DMS79 (cell line): ENCODE measurements around the gene ACSM6.
"Not testable (repeated sequence)": the region's sequence is repeated elsewhere in the genome, so short reads cannot be mapped to it uniquely, and the experiment has no call there.

Experiments used
- DNase-seq: peaks from one replicate; lab custom pipeline; 2025; lab: John Stamatoyannopoulos, UW

The ACSM6 gene, protein sequence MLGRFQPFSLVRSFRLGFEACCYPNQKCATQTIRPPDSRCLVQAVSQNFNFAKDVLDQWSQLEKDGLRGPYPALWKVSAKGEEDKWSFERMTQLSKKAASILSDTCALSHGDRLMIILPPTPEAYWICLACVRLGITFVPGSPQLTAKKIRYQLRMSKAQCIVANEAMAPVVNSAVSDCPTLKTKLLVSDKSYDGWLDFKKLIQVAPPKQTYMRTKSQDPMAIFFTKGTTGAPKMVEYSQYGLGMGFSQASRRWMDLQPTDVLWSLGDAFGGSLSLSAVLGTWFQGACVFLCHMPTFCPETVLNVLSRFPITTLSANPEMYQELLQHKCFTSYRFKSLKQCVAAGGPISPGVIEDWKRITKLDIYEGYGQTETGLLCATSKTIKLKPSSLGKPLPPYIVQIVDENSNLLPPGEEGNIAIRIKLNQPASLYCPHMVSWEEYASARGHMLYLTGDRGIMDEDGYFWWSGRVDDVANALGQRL

DNA sequence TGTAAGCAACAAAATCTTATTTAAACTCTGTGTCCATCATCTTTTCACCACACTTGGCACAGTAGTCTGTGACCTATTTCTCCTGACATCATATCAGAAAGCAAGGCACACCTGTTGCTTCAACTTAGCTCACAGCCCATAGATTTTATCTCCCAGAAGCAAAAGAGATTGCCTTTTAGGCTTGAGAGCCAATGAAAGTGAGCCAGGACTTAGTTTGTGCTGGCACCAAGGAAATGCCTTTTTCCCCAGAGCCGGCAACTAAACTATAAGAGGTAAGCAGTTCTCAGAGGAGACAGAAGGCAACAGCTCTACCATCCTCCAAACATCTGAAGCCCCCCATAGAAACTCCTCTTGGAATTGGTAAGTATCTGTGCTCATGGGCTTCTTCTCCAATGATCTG lies at the start of gene ACSM6:
Gene ACSM6 (plus strand): TSS at position 295 of the 400 bp plus-strand sequence. CDS start 248 bp downstream, outside the sequence.
- DNase-seq: no peak

DNA sequence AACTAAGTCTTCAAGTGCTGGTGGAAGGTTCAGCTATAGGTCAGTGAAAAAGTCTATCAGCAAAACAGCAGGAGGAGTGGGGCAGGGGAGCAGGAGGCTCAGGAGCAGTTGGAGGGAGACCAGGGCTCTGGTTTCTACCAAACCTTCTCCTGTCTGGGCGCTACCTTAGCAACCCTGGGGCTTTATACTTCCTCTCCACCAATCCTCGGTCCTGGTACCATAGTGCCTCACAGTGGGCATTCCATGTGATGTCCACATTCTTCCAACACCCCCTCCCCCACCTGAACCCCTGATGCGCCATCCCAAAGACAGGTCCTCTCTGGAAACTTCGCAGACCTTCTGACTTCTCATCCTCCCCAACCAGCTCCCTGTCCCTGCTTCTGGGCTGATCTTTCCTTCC lies 25.3 kb upstream of the ACSM6 start:
- no peak for DNase-seq

DNA sequence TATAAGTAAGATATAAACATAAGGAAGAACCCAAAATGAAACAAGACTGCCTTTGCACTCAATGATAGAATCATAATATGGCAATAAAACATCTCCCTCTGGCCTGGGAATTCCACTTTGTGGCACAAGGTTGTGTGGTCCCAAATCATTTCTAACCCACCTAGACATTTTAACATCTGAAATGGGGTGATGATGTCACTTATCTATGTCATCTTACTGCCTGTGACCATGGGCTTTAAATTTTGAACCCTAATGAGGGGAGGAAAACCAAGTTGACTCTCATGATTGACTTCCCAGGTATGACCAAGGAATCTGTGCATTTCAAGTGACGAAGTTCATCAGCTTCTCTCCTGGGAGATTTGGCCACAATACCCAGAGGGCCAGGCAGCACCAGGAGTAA lies 24.5 kb upstream of the ACSM6 start:
- DNase-seq: no peak

DNA sequence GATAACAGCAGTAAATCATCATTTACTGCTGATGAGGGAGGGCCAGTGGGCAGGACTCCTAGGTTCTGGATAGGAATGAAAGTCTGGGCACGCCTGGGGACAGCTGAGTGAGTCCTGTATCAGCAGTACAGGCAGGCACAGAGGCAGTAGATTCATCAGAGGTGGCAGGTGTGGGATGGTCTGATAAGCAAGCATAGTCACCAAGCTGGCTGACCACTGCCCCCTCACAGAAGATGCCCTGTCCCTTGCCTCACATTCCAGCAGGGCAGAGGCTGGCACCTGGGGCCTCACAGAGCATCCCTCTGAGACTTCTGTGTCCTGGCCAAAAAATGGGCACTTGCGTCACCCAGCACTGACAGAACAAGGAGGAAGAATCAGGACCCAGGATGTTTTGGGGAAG lies 23.2 kb upstream of the ACSM6 start:
- no peak for DNase-seq

DNA sequence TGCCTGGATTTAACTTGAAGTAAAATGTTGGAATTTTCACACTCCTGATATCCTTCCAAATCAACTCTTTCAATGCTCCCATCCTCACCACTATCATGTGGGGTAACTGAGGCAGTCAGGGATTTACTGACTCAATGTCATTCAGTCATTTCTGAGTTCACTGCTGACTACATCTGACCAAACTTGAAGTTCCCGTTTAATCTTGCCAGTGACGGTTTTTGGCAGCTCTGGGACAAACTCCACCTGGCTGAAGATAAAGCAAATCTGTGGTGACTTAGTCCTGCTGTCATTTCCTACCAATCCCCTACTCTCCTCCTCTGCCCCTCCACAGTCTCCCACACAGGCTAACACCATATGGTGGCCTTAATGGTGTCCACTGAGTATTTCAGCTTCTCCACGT lies 22.7 kb upstream of the ACSM6 start:
- no peak for DNase-seq

DNA sequence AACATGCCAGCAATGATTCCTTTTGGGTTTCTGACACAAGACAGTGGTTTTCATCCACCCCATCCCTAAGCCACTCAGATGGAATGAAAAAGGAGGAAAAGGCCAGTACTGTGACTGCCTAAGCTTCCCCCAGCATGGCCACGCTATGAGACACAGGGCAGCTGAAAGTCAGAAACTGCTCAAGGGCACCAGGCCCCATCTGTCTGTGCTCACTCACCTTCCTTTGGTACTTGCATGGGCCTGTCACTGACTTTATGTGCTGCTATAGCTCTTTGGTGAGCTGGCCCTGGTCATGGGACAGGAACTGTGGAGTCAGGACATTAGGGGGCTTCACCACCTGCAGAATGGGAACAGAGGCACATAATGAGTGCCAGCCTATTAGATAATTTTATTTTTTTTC lies 21.2 kb upstream of the ACSM6 start:
- DNase-seq: no peak

DNA sequence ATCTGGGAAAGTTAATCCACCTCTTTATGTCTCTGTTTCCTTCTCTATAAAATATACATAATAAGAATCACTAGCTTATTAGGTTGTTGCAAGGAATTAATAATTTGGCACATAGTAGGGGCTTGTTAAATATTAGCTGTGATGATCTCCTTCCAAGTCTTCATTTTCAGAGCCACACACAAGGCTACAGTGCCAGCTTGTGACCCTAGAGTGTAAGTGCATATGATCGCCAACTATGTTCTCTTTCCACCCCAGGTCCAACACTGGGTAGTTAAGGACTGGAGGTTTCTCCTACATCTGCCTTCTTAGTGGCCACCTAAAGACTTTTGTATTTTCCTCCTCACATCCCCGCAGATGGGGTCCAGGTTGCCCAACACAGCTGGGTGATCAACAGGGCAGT lies 17.9 kb upstream of the ACSM6 start:
- no peak for DNase-seq

DNA sequence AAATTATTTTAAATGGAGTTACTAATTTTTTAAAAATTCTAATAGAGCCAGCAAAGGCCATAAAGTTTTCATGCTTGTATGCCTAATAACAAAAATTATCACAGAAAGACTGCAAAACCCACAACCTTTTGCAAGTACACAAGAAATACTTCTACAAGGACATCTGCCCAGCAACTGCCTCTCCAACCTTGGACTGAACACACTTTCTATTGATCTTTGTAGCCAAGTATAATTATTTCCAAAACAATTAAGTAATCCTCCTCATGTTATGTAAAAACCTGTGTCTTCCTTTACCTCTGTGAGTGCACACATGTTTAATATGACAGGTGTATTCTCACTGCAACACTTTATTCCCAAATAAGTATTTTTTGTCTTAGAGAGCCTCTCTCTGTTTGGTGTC lies 16.6 kb upstream of the ACSM6 start:
- no peak for DNase-seq

DNA sequence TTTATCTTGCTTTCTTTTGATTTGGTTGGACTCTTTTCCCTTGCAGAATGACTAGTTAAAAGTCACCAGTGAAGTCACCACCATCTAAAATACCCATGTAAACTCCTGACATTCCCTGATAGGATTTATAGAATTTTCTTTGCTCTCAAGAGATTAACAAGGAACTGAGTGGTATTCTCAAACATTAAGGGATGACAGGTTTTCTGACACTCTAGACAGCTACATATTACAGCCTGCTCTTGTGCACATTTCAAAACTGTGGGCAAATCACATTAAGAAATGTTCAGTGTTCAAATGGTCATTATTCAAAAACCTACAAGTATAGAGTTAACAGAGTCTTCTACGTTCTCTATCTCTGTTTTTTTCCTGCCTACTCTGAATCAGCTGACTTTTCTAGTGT lies 15.8 kb upstream of the ACSM6 start:
- no peak for DNase-seq

DNA sequence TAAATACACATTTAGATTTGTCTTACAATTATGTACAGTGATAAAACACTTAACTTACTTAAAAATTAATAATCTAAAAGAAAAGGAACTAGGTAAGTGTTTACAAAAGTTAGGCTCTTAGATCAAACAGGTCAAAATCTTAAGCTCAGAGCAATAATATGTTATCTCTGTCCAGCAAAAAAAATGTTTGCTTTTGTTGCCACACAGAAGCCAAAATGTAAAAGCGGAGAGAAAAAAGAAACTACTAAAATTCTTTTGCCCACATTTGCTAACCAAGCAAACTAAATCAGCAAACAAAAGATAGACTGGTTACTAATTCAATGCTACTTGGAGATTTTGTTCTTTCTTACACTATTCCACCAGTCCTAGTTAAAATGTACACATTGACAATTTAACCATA lies 15.2 kb upstream of the ACSM6 start:
- no peak for DNase-seq

DNA sequence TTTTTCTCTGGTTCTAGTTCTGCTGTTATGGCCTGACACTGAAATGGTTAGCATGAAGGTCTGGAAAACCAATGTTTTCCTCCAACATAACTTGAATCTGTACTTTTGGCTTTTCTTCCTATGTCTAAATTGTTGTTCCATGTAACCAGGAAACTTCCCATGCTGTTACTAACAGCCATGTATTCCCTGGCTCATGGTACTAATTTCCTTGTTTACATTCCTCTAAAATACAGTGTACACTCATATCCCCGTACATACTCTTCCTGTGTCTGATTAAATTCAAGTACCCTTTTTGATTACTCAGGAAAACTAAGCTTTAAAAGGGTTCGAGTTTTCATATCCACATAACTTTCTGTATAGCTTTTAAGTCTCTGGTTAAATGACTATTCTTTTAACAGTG lies 12.3 kb upstream of the ACSM6 start:
- DNase-seq: no peak

DNA sequence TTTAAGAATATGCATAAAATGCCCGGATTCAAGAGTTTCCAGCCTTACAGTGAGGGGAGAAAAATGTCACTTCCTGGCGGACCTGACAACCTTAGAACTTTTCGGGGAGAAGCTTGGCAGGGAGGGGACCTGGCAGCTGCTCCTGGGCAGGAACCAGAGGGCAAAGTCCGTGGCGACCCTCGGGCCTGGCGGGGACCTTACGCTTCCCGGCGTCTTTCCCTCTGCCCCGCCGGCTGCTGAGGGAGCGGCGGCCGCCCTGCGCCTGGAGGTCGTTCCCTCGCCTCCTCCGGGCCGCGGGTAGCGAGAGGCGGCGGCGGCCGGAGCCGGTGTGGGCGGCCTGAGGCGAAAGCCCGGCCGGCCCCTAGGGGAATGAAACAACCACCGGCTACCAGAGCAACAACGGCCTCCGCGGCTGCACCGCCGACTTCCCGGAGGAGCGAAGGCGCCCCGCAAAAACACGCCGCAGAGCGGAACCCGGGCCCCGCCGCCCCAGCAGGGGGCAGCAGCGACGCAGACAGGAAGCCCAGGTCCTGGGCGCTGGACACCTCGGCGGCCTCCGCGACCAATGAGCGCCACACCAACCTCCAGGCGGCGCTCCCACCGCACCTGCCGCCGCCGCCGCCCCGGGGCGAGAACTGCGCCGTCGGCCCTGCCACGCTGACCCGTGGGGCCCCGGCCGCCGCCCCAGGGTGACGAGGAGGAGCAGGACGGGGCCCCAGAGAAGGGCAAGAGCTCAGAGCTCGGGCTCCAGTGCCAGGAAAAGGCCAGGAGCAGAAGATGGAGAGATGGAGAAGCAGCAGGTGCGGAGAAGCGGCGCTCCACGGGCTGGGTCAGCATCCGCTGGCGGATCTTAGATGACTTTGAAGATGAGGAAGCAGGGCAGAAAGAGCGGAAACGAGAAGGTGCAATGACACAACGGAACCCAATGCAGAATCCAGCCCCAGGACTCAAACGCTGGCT lies 10.5 kb upstream of the ACSM6 start:
- DNase-seq: no peak

DNA sequence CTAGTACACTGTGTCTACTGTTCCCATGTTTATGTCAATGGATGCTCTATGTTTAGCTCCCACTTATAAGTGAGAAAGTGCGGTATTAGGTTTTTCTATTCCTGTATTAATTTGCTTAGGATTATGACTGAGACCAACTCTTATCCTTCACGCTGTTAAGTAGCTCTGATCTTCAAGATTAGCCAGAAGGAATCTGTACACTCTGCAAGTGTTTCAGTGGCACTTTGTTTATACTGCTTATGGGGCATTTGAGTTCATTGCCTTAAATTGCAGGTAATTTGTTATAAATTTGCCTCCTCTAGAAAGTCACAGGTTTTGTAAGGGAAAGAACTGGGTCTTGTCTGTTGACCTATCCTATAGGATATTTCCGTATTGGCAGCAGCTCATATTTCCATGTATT lies 6.4 kb upstream of the ACSM6 start:
- DNase-seq: no peak

DNA sequence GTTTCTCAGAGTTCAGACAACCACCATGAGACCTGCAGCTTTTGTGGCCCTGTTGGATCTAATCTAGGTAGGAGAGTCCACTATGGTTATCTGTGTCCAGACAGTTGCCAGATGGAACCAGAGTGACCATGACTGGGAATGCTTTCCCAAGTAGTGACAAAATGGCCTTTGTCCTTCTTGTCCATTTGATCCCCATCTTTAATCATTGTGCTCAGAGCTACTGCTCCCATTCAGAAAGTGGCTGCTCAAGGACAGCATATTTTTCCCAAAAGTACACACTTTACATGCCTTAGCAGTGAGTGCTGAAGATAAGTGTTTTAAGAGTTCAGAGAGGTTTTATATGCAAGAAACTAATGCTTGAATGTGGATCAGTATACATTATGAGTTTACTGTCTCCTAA lies 5.4 kb upstream of the ACSM6 start:
- no peak for DNase-seq

DNA sequence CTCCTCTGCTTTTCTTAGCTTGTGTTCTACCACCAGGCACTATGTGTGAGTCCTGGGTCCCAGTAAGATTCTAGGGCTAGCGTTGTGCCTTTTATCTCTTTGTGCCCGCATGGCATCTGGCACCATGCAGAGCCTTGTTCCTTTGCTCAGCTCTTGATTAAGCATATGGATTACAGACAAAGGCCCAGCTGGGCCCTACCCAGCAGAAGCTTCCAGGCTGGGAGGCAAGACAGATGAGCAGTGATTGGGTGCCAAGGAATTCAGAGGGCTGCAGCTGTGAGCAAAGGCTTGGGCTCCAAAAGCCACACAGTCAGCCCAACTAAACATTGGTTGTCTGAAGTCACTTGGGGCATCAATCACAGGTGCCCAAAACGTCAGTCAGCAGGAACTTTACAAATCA lies 2.0 kb downstream of the ACSM6 start:
- no peak for DNase-seq

DNA sequence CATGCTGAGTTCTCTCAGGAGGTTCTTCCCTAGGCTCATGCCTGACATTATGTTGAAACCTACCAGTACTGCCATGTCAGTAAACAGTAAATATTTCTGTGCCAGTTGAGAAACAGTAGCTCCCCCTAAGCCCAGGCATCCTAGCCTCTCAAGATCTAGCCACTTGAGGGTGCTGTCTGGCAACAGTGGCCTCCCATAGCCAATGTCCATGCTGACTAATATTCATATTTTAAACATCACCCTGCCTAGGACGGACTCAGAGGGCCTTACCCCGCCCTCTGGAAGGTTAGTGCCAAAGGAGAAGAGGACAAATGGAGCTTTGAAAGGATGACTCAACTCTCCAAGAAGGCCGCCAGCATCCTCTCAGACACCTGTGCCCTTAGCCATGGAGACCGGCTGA lies 7.7 kb downstream of the ACSM6 start:
- no peak for DNase-seq

DNA sequence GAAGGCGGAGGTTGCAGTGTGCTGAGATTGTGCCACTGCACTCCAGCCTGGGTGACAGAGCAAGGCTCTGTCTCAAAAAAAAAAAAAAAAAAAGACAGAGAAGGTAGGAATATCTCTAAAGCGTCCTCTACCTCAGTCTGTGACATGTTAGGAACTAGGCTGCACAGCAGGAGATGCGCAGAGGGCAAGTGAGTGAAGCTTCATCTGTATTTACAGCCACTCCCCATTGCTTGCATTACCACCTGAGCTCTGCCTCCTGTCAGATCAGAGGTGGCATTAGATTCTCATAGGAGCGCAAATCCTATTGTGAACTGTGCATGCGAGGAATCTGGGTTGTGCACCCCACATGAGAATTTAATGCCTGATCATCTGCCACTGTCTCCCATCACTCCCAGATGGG lies 8.8 kb downstream of the ACSM6 start:
- not testable (repeated sequence) for DNase-seq

DNA sequence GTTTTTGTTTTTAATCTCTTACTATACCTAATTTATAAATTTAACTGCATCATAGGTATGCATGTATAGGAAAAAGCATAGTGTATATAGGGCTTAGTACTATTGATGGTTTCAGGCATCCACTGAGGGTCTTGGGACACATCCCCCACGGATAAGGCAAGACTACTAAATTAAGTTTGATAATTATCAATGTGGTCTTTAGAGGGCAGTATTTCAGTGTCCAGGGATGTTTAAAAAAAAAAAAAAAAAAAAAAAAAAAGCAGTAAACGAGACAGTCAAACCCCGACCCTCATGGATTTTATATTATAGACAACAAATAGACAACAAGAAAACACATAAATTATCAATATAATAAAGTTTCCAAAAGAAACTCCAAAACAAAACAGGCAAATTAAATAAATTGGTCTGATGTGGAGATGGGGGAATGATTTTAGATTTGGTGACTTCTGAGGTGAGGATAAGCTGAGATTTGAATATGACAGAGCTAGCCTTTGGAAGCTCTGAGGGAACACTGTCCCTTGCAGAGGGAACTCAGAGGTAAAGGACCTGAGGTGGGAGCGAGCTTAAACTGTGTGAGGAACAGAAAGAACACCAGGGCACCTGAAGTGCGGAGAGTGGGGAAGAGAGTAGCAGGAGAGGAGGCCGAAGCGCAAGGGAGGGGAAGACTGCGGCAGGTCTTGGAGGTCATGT lies 14.8 kb downstream of the ACSM6 start:
- DNase-seq: no peak

DNA sequence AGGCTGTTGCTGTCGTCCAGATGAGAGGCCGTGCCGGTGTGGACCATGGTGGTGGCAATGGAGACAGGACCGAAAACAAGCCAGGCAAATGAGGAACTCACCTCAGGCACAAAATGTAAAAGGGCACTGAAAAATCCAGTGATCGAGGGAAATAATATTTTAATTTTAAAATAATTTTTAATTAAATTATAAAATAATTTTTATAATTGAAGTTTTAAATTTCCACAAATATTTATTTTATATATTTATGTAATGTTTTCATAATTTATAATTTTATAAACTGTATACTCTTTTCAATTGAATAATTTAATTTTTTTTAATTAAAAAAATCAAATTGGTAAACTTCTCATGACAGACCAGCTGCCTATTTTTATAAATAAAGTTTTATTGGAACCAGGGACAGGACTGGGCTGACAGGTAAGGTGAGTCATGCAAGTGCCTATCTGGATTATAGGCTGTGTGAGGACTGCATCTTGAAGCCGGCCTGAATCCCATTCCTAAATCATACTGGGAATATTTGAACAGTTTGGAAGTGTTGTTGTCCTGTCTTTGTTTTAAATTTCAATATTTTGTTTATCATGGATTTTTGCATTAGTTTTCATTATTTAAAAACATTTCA lies 15.6 kb downstream of the ACSM6 start:
- no peak for DNase-seq

DNA sequence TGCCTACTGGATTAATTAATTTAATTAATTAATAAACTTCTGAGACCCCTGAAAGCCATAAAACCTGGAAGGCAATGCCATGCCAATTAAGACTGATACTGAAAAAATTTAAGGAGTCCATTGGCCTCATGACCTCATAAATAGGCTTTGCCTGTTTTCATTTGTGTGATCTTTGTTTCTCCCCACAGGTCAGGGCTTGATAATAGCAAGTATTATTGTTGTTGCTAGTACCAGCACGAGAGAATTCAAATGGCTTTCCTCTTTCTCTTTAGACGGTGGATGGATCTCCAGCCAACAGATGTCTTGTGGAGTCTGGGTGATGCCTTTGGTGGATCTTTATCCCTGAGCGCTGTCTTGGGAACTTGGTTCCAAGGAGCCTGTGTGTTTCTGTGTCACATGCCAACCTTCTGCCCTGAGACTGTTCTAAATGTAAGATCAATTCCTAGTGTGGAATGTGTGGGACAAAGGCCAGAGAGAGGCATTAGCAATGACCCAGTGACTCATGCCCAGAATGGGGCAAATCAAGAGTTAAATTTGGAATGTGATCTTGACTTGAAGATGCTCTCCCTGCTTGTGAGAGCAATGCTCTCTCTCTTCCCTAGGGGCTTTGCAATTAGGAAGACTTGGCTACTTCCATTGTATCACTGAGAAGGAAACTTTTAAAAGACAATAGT lies 17.7 kb downstream of the ACSM6 start:
- DNase-seq: no peak

DNA sequence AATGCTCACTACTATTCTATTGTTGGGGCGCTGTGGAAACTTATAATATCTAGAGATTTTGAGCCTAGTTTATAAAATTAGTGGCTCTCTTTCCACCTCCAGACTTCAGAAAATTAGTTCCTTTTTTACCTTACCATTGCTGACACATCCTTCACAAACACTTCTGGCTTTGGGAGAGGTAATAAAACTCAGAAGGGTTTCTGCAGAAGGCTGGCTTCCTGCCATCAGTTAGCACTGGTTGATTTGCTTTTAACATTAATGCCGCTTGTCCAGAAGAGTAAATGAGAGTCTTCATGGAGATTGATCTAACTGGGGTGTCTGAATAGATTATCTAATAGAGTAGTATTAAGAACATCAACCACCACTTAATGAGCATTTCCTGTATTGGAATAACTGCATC lies 20.3 kb downstream of the ACSM6 start:
- peak; percentile 77 for DNase-seq
